ENCODE data around the gene AGBL4. TPM values are rescaled to one million over a fixed set of nuclear protein-coding genes. Genes with fewer than 3 reads are reported as not detected.

AGBL4 gene
- total and polyA plus RNA-seq, 2 donors, result 0.08 to 0.37 TPM

- Histone ChIP-seq H3K27ac (ENCODE audit: low read depth) (no peak overlapping the region), H3K4me1 (ENCODE audit: insufficient read depth) (no peaks in the 10 kb centered on the region), H3K4me3 (ENCODE audit: low read depth, low read length) (no peak overlapping the region), H3K36me3 (ENCODE audit: insufficient read depth) (no peaks in the 10 kb centered on the region)
- DNase-seq (ENCODE audit: extremely low spot score), result no peak
- 24% methylated on average over 1 of the region's 1 CpG for WGBS
Measured at GRCh38 chr1:49200738-49201137, 823.0 kb downstream of the AGBL4 start.

DNA sequence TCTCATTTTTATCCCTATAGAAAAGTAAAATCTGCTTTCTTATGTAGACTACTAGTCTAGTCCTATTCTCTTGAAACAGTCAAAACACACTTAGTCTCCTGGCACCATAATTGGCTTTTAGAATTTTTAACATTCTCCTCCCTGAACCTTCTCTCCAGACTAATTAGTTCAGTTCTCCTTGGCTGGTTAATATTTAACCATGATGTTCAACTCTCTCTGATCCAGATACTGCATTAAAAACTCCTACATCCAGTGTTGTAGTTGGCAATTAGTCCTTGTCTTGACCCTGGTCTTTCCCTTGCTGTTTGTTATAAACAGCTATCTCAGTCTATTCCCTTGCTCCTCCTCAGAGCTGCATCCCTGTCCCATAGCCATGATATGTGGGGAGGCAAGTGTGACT is 824.2 kb downstream of the AGBL4 start:
- Histone ChIP-seq H3K4me3 (ENCODE audit: low read depth, low read length) (no peak overlapping the region), H3K36me3 (ENCODE audit: insufficient read depth) (no peaks in the 10 kb centered on the region), H3K4me1 (ENCODE audit: insufficient read depth) (no peaks in the 10 kb centered on the region), H3K27ac (ENCODE audit: low read depth) (no peak overlapping the region)
- DNase-seq (ENCODE audit: extremely low spot score), result no peak

GRCh38 chr1:49197081-49197480 is 826.7 kb downstream of the AGBL4 start:
- 73% methylated on average over 2 of the region's 2 CpGs for WGBS
- Histone ChIP-seq H3K27ac (ENCODE audit: low read depth) (no peak overlapping the region), H3K36me3 (ENCODE audit: insufficient read depth) (no peaks in the 10 kb centered on the region), H3K4me1 (ENCODE audit: insufficient read depth) (no peaks in the 10 kb centered on the region), H3K4me3 (ENCODE audit: low read depth, low read length) (no peak overlapping the region)
- no peak for DNase-seq (ENCODE audit: extremely low spot score)

- Histone ChIP-seq H3K4me3 (ENCODE audit: low read depth, low read length) (no peak overlapping the region), H3K27ac (ENCODE audit: low read depth) (no peak overlapping the region), H3K4me1 (ENCODE audit: insufficient read depth) (no peaks in the 10 kb centered on the region), H3K36me3 (ENCODE audit: insufficient read depth) (no peaks in the 10 kb centered on the region)
- DNase-seq (ENCODE audit: extremely low spot score), result no peak
- WGBS, result 84% methylated on average over 1 of the region's 1 CpG
Measured at GRCh38 chr1:49190138-49190537, 833.6 kb downstream of the AGBL4 start.

DNA sequence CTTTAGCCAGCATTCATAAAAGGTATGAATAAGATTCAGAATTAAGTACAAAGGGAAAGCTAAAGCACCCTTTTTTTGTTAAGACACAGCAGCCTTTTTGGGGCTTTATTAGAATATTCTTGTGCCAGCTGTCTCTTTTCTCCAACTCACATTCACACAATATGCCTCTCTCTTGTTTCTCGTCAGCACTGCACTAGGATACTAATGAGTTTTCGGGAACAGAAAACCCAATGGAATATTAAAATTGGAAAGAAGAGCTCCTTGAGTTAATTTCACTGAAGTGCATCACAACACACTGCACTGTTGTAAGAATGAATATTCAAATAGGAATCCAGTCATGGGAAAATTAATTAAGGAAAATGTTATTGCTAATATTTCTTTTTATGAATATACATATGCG is 836.7 kb downstream of the AGBL4 start:
- Histone ChIP-seq H3K4me3 (ENCODE audit: low read depth, low read length) (no peak overlapping the region), H3K36me3 (ENCODE audit: insufficient read depth) (no peaks in the 10 kb centered on the region), H3K27ac (ENCODE audit: low read depth) (no peak overlapping the region), H3K4me1 (ENCODE audit: insufficient read depth) (no peaks in the 10 kb centered on the region)
- no peak for DNase-seq (ENCODE audit: extremely low spot score)
- WGBS, result 86% methylated on average over 3 of the region's 3 CpGs

- WGBS, result 81% methylated on average over 4 of the region's 4 CpGs
- no peak overlapping the region for H3K27ac ChIP-seq (ENCODE audit: low read depth)
- no peak for DNase-seq (ENCODE audit: extremely low spot score)
- H3K4me1 ChIP-seq (ENCODE audit: insufficient read depth), result no peaks in the 10 kb centered on the region
- H3K36me3 ChIP-seq (ENCODE audit: insufficient read depth), result no peaks in the 10 kb centered on the region
- H3K4me3 ChIP-seq (ENCODE audit: low read depth, low read length), result no peak overlapping the region
Measured at GRCh38 chr1:49185450-49185980, 838.2 kb downstream of the AGBL4 start.

DNA sequence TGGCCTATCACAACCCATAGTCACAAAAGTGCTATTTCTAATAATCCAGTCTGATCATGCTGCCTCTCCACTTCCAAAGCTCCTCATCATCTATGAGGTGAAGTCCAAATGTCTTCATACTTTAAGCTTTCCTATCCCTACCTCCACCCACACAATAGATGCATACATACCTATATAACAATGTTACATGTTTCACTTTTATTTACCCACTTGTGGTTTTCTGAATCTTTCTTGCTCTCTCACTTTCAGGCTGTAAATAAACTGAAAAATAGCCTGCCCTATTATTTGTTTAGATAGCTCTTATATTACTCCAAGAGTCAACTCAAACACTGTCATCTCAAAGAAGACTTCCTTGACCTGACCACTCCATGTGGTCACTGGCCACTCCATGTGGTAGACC is 840.3 kb downstream of the AGBL4 start:
- DNase-seq (ENCODE audit: extremely low spot score), result no peak
- no peak overlapping the region for H3K4me3 ChIP-seq (ENCODE audit: low read depth, low read length)
- no peaks in the 10 kb centered on the region for H3K36me3 ChIP-seq (ENCODE audit: insufficient read depth)
- H3K27ac ChIP-seq (ENCODE audit: low read depth), result no peak overlapping the region
- no peaks in the 10 kb centered on the region for H3K4me1 ChIP-seq (ENCODE audit: insufficient read depth)

GRCh38 chr1:49181033-49181432 is 842.7 kb downstream of the AGBL4 start:
- DNase-seq (ENCODE audit: extremely low spot score), result no peak
- no peak overlapping the region for H3K27ac ChIP-seq (ENCODE audit: low read depth)
- no peaks in the 10 kb centered on the region for H3K4me1 ChIP-seq (ENCODE audit: insufficient read depth)
- H3K4me3 ChIP-seq (ENCODE audit: low read depth, low read length), result no peak overlapping the region
- H3K36me3 ChIP-seq (ENCODE audit: insufficient read depth), result no peaks in the 10 kb centered on the region
- WGBS, result 81% methylated on average over 2 of the region's 2 CpGs

DNA sequence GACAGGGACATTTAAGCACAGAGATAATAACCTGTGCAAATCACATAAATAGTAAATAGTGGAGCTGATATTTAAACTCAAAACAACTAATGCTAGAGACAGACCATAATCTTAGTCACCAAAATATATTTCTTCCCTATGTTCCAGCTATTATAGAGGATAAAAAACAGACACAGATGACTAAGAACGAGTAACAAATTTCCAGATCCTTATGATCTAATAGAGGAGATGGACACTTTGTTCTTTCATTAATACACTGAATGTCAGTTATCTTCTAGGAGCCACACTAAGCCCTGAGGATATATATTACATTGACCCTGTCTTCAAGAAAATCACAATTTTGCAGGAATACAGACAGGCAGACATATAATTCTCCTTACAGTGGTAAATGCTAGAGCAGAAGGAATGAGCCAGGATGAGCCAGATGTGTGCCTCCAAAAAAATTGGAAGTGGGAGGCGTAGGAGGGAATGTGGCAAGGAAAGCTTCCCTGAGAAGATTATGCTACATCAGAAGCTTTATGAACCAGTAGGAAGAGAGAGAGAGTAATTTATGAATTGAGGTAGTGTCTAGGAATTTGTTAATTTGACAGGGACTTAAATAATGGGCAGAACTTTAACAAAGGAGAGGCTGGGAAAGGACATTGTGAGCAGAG is 851.7 kb downstream of the AGBL4 start:
- WGBS, result 78% methylated on average over 2 of the region's 2 CpGs
- no peak overlapping the region for H3K4me3 ChIP-seq (ENCODE audit: low read depth, low read length)
- H3K4me1 ChIP-seq (ENCODE audit: insufficient read depth), result no peaks in the 10 kb centered on the region
- no peak for DNase-seq (ENCODE audit: extremely low spot score)
- H3K27ac ChIP-seq (ENCODE audit: low read depth), result no peak overlapping the region
- no peaks in the 10 kb centered on the region for H3K36me3 ChIP-seq (ENCODE audit: insufficient read depth)

- H3K4me1 ChIP-seq (ENCODE audit: insufficient read depth), result no peaks in the 10 kb centered on the region
- H3K36me3 ChIP-seq (ENCODE audit: insufficient read depth), result no peaks in the 10 kb centered on the region
- no peak overlapping the region for H3K27ac ChIP-seq (ENCODE audit: low read depth)
- no peak for DNase-seq (ENCODE audit: extremely low spot score)
- WGBS, result 73% methylated on average over 2 of the region's 2 CpGs
- no peak overlapping the region for H3K4me3 ChIP-seq (ENCODE audit: low read depth, low read length)
Measured at GRCh38 chr1:49166031-49166430, 857.7 kb downstream of the AGBL4 start.

GRCh38 chr1:49163031-49163430 is 860.7 kb downstream of the AGBL4 start:
- no peaks in the 10 kb centered on the region for H3K36me3 ChIP-seq (ENCODE audit: insufficient read depth)
- 64% methylated on average over 2 of the region's 2 CpGs for whole genome bisulfite sequencing

DNA sequence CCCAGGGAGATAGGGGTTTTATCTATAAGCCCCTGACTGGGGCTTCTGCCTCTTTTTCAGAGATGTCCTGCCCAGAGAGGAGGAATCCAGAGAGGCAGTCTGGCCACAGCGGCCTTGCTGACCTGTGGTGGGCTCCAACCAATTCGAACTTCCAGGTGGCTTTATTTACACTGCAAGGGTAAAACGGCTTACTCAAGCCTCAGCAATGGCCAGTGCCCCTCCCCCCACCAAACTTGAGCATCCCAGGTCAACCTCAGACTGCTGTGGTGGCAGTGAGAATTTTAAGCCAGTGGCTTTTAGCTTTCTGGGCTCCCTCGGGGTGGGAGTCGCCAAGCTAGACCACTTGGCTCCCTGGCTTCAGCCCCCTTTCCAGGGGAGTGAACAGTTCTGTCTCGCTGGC is 863.1 kb downstream of the AGBL4 start:
- H3K4me1 ChIP-seq (ENCODE audit: insufficient read depth), result no peaks in the 10 kb centered on the region
- no peak for DNase-seq (ENCODE audit: extremely low spot score)
- WGBS, result 75% methylated on average over 6 of the region's 6 CpGs
- no peak overlapping the region for H3K27ac ChIP-seq (ENCODE audit: low read depth)
- no peaks in the 10 kb centered on the region for H3K36me3 ChIP-seq (ENCODE audit: insufficient read depth)
- H3K4me3 ChIP-seq (ENCODE audit: low read depth, low read length), result no peak overlapping the region

More at GRCh38 chr1:49163031-49163430, 860.7 kb downstream of the AGBL4 start:
- H3K27ac ChIP-seq (ENCODE audit: low read depth), result no peak overlapping the region
- DNase-seq (ENCODE audit: extremely low spot score), result no peak
- H3K4me3 ChIP-seq (ENCODE audit: low read depth, low read length), result no peak overlapping the region
- no peaks in the 10 kb centered on the region for H3K4me1 ChIP-seq (ENCODE audit: insufficient read depth)

- H3K4me3 ChIP-seq (ENCODE audit: low read depth, low read length), result no peak overlapping the region
- DNase-seq (ENCODE audit: extremely low spot score), result no peak
- WGBS, result 55% methylated on average over 1 of the region's 1 CpG
- no peaks in the 10 kb centered on the region for H3K4me1 ChIP-seq (ENCODE audit: insufficient read depth)
- peaks cover 1% of the 10 kb centered on the region for H3K36me3 ChIP-seq (ENCODE audit: insufficient read depth)
- no peak overlapping the region for H3K27ac ChIP-seq (ENCODE audit: low read depth)
Measured at GRCh38 chr1:49136738-49137251, 887.0 kb downstream of the AGBL4 start.

- no peak for DNase-seq (ENCODE audit: extremely low spot score)
- Histone ChIP-seq H3K36me3 (ENCODE audit: insufficient read depth) (no peaks in the 10 kb centered on the region), H3K4me3 (ENCODE audit: low read depth, low read length) (no peak overlapping the region), H3K27ac (ENCODE audit: low read depth) (no peak overlapping the region), H3K4me1 (ENCODE audit: insufficient read depth) (no peaks in the 10 kb centered on the region)
- 29% methylated on average over 1 of the region's 1 CpG for WGBS
Measured at GRCh38 chr1:49125746-49126145, 898.0 kb downstream of the AGBL4 start.

All from urinary bladder (tissue), 4 donors.